Mammary epithelial cell (primary cell): ENCODE measurements around the gene GSTM2.

Experiments
- EZH2 ChIP-seq: IDR thresholded peaks from 2 replicates; pipeline ENCODE4 v1.6.1; 2012; ENCODE audit warnings: low read length, inconsistent platforms, borderline replicate concordance
- TF ChIP-seq, protein P1 (sequence below), 2 donors: IDR thresholded peaks in 1 of 2; conservative IDR thresholded peaks in 1 of 2; 2 replicates each; pipeline ENCODE4 v1.5.1; 2011 to 2012; ENCODE audit warnings: inconsistent platforms in 2 of 2, low read length in 2 of 2, mild to moderate bottlenecking in 2 of 2, control low read depth in 1 of 2, low read depth in 1 of 2; ENCODE audit not compliant: insufficient read depth in 1 of 2; ENCODE audit errors: extremely low read depth in 1 of 2

DNA sequence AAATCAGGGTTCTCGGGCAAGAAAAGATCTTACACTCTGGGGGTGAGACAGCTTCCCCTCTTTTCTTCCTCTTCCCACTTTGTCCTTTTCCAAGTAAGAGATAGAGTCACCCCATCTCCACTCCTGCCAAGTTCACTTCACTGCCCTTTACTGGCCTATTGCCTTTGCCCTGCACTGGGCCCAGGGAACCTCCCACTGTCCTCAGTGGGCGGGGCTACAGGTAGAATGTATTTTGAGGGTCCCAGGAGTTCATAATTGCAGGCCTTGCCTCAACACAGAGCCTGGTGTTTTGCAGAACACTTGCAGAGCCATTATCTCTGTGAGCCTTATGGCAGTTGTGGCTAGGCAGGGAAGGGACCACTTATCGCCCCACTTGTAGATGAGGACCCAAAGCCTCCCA, 45.0 kb upstream of the GSTM2 start:
- TF ChIP-seq, protein P1, sequence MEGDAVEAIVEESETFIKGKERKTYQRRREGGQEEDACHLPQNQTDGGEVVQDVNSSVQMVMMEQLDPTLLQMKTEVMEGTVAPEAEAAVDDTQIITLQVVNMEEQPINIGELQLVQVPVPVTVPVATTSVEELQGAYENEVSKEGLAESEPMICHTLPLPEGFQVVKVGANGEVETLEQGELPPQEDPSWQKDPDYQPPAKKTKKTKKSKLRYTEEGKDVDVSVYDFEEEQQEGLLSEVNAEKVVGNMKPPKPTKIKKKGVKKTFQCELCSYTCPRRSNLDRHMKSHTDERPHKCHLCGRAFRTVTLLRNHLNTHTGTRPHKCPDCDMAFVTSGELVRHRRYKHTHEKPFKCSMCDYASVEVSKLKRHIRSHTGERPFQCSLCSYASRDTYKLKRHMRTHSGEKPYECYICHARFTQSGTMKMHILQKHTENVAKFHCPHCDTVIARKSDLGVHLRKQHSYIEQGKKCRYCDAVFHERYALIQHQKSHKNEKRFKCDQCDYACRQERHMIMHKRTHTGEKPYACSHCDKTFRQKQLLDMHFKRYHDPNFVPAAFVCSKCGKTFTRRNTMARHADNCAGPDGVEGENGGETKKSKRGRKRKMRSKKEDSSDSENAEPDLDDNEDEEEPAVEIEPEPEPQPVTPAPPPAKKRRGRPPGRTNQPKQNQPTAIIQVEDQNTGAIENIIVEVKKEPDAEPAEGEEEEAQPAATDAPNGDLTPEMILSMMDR (conservative IDR thresholded peaks at IDR 0.05 in 1 of 2, IDR thresholded peaks at IDR 0.05 in 1 of 2; ENCODE audit: extremely low read depth in 1 of 2, insufficient read depth in 1 of 2, low read depth in 1 of 2, low read length in 2 of 2): no peak
- TF ChIP-seq EZH2: no peak
